Right cardiac atrium (tissue), 5 donors: ENCODE results near the gene DPM1. TPM values are rescaled to one million over a fixed set of nuclear protein-coding genes. Genes with fewer than 3 reads are reported as not detected.
A peak's percentile ranks its signal among the peaks of the same experiment; 100 is the strongest.

Source experiments
- ATAC-seq, 2 donors: fragments of 200-7000 bp; cut with Tn5 transposase; one replicate each; pipeline versions ENCODE4 v1.8.0 to v1.9.1; 2020; ENCODE audit warnings: moderate library complexity in 2 of 2, mild to moderate bottlenecking in 1 of 2
- DNase-seq, 3 donors: peaks; one replicate each; pipeline ENCODE4 v3.0.0-alpha.2; 2020
- H3K27ac ChIP-seq: one replicate; pipeline ENCODE4 v1.5.1; 2013; ENCODE audit warnings: mild to moderate bottlenecking, low read length, control low read depth, moderate library complexity
- H3K27me3 ChIP-seq: one replicate; pipeline ENCODE4 v1.6.1; 2013; ENCODE audit not compliant: control insufficient read depth, insufficient read depth
- H3K4me1 ChIP-seq: one replicate; pipeline ENCODE4 v1.6.1; 2013; ENCODE audit warnings: low read length; ENCODE audit not compliant: control insufficient read depth, insufficient read depth
- H3K4me3 ChIP-seq: one replicate; pipeline ENCODE4 v1.5.1; 2013; ENCODE audit warnings: low read length, control low read depth
- H3K9me3 ChIP-seq: one replicate; pipeline ENCODE4 v1.6.1; 2013; ENCODE audit warnings: low read length; ENCODE audit not compliant: control insufficient read depth
- WGBS: extraction: QIAGEN DNeasy Blood & Tissue Kit; methylation state at CpG from one replicate; pipeline ENCODE4 v1.1.7; 2013; 5-methylcytosine and 5-hydroxymethylcytosine counted together
- intact Hi-C, 4 donors: fragments of 100-400 bp; cut with DNase I; formaldehyde crosslinking; loops; one replicate each; pipeline versions ENCODE4 v1.11.0 to v1.14.0; 2022 to 2023
- polyA plus RNA-seq: library from polyadenylated mRNA; stranded (reverse); fragments of 200-250 nt; gene quantifications from one replicate; pipeline ENCODE4 v1.2.3, GENCODE V29; 2013
- total RNA-seq, 4 donors: library from RNA; stranded (reverse); fragmentation: NEBNext Ultra II Directional; extraction: Animal tissue kit (Norgen Biotek cat#: 25700); gene quantifications; one replicate each; pipeline ENCODE4 v1.2.1, GENCODE V29; 2021
- donor health status: healthy with polysubstance abuse.
- donor health status: DM: no; HTN: yes; CAD: no.
- donor health status: DM: no; HTN: no; CAD: no.
- donor health status: DM: no; HTN: yes; CAD: no; lungs with severe emphysema.
- donor health status: DM: yes; HTN: yes; CAD: no.

Gene DPM1
- total and polyA plus RNA-seq, 5 donors: 36.1 to 61.2 (median 41.0) TPM

DNA sequence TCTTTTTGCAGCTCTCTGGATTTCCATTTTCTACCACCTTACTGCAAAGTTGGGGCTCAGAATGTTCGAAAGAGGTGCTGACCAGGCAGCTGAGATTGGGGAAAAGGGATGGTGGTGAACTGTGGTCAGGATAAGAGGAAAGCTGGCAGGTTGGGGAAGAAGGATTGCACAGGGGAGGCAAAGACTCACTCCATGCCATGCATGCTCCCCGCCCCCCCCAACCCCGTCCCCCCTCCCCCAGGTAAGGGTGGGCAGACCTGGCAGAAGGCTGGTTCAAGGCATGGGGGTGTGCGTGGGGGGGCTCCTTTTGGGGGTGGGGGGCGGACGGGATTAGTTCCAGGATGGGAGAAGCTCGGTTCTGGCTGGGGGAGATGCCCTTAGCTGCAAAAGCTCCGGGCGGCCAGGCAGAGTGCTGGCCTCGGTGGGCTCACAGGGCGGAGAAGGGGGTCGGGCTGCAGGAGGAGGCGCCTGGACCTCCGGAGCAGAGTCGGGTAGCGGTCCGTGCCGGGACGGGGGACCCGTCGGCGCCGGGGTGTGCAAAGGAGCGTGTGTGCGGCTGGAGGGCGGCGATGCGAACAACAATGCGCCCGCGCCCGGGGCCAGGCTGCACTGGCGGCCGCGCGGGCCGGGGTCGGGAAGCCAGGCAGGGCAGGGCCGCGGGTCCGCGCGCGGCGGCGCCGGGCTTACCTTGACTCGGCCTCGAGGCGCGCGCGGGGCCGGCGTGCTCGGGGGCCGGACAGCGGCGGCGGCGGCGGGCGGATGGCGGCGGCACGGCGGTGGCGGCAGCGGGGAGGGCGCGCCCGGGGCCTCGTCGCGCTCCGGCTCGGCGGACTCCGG, 28.0 kb downstream of the DPM1 start:
- peak overlapping the region; percentile 99 for H3K4me3 ChIP-seq
- DNase-seq: peak; percentile 31 to 77 (median 74)
- peaks cover 7% of the 10 kb centered on the region for H3K4me1 ChIP-seq
- H3K9me3 ChIP-seq: no peaks in the 10 kb centered on the region
- H3K27me3 ChIP-seq: no peaks in the 10 kb centered on the region
- ATAC-seq: peak; percentile 4 to 15
- under 1% methylated on average over 79 of the region's 79 CpGs for WGBS
- peak overlapping the region; percentile 99 for H3K27ac ChIP-seq
- intact Hi-C loops: loop anchor here in 1 of 4 donors (5.0 kb wide), 1 partner anchor 138 kb away; no protein-coding TSS in a partner anchor

DNA sequence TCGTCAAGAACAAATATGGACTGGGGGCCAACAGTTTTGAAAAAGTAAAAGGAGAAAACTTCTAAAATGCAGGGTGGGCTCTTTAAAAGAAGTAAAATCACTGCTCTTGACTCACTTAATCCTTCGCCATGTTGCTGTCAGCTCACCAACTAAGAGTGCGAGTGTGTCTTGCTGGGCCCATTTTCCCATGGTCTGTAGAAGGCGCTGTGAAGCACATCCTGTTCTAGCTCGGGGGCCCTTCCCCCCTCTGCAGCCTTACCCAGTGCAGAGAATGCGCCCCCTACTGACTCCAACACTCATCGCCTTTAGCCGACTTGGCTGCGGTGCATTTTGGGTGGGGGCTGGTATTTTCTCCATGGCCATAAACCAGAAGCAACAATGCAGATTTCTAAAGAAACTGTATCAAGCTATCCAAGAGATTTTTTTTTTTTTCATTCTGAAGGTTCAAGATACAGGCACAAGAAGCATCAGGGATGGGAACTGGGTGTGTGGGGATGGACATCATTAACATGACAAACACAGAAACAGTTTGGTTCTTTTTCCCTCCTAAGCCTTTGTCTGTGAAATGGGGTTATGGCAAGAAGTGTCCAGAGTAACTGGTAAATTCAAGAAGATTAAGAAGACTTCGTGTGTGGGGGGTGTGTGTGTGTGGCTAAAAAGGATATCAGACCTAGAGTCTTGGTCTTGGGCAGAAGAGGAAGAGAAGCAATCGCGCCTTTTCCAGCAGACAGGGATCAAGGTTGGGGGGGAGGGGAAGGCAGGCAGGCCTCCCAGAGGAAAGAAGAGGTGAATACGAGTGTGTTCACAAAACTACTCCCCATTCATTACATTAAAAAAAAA, 28.8 kb downstream of the DPM1 start:
- Histone ChIP-seq H3K4me1 (peaks cover 7% of the 10 kb centered on the region), H3K4me3 (peak overlapping the region; percentile 99), H3K9me3 (no peaks in the 10 kb centered on the region), H3K27me3 (no peaks in the 10 kb centered on the region), H3K27ac (peak overlapping the region; percentile 72)
- ATAC-seq (peak; percentile 57 to 71), DNase-seq (peak; percentile 88 to 93 (median 90))
- WGBS: 11% methylated on average over 13 of the region's 13 CpGs
- intact Hi-C loops: loop anchor here in 3 of 4 donors (5.0 to 10.0 kb wide), 3 partner anchors 115 to 137 kb away; partner anchors contain the start of gene BCAS4 (in 1 of the 3)

DNA sequence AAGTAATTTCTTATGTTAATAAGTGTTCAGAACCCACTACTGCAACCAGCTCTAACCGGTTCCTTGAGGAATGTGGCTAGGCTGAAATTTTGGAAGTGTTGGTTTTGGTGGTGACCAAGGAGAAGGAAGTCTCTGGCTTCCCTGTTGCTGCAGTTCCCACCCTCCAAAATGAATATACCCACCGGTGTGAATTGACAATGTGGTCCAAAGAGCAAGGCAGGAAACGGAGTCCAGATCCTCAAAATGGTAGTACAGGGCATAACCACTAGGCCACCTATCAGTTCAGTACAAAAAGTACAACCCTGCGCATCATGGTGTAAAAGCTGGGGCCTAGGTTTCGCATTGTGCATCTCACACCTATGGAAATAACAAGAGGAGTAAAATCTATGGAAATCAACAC, 29.9 kb downstream of the DPM1 start:
- DNase-seq (no peak), ATAC-seq (no peak)
- Histone ChIP-seq H3K4me1 (peaks cover 9% of the 10 kb centered on the region), H3K9me3 (no peaks in the 10 kb centered on the region), H3K4me3 (no peak overlapping the region), H3K27ac (no peak overlapping the region), H3K27me3 (no peaks in the 10 kb centered on the region)
- intact Hi-C loops: loop anchor here in 2 of 4 donors (10.0 kb wide), 2 partner anchors 114 to 134 kb away; partner anchors contain the start of gene BCAS4 (in 1 of the 2)
- WGBS: 66% methylated on average over 5 of the region's 5 CpGs

DNA sequence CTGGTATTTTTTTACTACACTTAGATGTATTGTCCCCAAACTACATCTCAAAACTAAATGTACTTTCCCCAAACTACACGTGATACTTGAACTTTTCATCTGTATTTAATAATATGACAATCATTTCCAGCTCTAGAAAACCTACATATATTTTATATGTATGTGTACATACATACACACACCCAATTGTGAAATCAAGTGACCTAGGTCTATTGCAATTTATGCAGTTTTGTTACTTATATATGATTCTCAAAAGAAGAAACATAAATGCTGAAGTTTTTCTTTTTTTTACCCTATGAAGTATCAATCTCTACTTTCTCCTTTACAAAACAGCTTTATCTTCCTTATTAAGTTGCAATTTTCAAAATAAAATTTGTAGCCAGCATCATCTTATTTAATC, 31.8 kb downstream of the DPM1 start:
- Histone ChIP-seq H3K27ac (no peak overlapping the region), H3K4me3 (no peak overlapping the region), H3K9me3 (no peaks in the 10 kb centered on the region), H3K27me3 (no peaks in the 10 kb centered on the region), H3K4me1 (peaks cover 9% of the 10 kb centered on the region)
- ATAC-seq: no peak
- WGBS: 29% methylated on average over 1 of the region's 1 CpG
- DNase-seq: no peak
- intact Hi-C loops: loop anchor here in 2 of 4 donors (10.0 kb wide), 2 partner anchors 112 to 132 kb away; partner anchors contain the start of gene BCAS4 (in 1 of the 2)

DNA sequence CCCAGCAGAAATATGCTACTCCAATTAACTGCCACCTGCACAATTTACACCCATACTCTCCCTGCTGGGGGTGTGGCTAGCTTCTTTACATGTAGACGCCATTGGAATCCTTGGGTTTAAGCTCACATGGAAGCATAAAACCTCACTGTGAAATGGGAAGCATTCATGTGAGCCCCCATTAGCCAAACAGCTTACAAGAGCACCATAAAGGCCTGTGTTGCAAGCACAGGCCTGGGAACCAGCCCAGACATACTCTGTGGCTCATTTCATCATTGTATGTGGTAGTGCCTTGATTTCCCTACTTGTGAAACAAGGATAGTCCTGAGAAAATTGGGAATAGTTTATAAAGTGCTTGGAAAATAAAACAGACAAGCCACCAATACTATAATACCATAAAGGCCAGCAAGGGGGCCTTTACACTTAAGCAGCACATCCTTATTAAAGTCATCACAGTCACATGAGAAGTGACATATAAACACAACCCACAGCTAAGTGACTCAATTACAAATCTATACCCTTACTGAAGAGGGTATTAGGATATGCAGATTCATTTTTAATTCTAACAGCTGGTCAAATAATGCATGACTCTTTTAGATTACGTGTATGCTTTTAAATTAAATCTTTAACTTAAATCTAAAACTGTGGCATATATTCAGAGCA, 33.9 kb downstream of the DPM1 start:
- Histone ChIP-seq H3K27ac (no peak overlapping the region), H3K9me3 (no peaks in the 10 kb centered on the region), H3K4me3 (no peak overlapping the region), H3K27me3 (no peaks in the 10 kb centered on the region), H3K4me1 (peaks cover 9% of the 10 kb centered on the region)
- 57% methylated on average over 2 of the region's 2 CpGs for WGBS
- no peak for DNase-seq
- intact Hi-C loops: loop anchor here in 3 of 4 donors (5.0 to 10.0 kb wide), 3 partner anchors 110 to 132 kb away; partner anchors contain the start of gene BCAS4 (in 1 of the 3)
- ATAC-seq: no peak

DNA sequence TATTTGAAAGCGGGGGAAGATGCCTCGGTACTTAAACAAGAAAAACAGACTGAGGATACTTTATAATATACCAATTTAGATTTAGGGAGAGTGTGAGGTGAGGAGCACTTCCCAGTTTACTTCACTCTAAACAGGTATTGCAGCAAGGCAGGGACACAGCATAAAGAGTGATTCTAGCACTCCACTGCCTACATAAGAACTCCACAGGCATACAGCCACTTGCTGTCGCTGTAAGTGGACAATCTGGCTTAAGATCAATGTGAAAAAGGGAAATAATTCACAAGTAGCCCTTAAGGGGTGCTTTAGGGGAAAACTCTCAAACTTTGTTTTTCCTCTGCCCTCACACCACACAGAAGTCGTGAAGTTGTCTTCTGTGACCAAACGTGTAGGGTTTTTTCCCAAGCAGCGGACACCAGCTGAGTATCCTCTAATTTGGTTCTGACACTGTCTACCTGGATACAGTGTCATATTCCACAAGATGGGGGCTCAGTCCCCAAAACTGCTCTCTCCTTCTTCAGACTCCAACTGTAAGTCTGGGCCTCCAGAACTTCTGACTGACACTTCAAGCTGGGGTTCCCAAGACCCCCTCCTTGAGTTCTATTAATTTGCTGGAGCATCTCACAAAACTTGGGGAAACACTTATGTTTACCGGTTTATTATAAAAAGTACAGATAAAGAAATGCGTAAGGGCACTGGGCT, 36.4 kb downstream of the DPM1 start:
- Histone ChIP-seq H3K4me1 (peaks cover 6% of the 10 kb centered on the region), H3K4me3 (no peak overlapping the region), H3K9me3 (no peaks in the 10 kb centered on the region), H3K27ac (no peak overlapping the region), H3K27me3 (no peaks in the 10 kb centered on the region)
- DNase-seq (no peak), ATAC-seq (no peak)
- intact Hi-C loops: loop anchor here in 3 of 4 donors (5.0 to 10.0 kb wide), 3 partner anchors 107 to 130 kb away; partner anchors contain the start of gene BCAS4 (in 1 of the 3)
- 75% methylated on average over 8 of the region's 8 CpGs for WGBS

DNA sequence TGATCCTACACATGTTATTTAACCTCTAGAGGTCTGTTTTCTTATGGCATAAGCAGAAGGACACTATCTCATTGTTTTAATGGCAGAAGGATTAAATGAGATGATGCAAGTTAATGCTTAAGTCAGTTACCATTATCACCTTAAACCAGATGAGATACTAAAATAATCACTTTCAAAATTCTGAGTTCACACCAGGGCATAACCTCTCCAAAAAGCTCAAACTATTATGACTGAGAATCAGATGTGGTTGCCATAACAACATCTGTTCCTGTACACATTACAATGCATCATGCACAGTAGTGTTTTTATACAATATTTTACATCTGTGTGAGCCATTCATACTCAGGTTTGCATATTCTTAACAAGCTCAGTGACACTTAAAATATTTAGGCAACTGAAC, 37.3 kb downstream of the DPM1 start:
- no peaks in the 10 kb centered on the region for H3K9me3 ChIP-seq
- intact Hi-C loops: loop anchor here in 3 of 4 donors (5.0 to 10.0 kb wide), 3 partner anchors 106 to 129 kb away; partner anchors contain the start of gene BCAS4 (in 1 of the 3)
- DNase-seq (no peak), ATAC-seq (no peak)
- no peaks in the 10 kb centered on the region for H3K27me3 ChIP-seq
- no peak overlapping the region for H3K27ac ChIP-seq
- no peak overlapping the region for H3K4me3 ChIP-seq
- H3K4me1 ChIP-seq: peaks cover 8% of the 10 kb centered on the region

DNA sequence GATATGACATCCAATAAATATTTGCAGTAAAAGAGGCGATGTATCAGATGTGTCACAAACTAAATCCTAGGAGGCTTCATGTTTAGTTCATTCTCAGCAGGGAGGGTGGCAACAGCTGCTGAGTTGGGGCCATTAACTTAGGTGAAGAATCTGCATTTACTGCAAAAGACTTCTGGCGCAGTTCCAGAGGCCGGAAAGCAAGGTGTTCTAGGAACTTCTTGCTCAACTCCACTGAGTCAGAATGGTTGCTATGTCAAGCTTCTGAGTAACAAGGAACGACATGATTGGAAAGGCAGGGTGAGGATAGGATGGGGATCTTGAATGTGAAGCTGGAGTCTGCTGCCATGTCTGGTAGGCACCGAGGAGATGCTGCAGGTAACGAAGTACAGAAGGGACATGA, 38.8 kb downstream of the DPM1 start:
- H3K4me3 ChIP-seq: no peak overlapping the region
- intact Hi-C loops: no loop called here
- H3K27ac ChIP-seq: no peak overlapping the region
- ATAC-seq: no peak
- H3K9me3 ChIP-seq: no peaks in the 10 kb centered on the region
- DNase-seq: peak in 2 of 3 donors; percentile 35 to 45
- no peaks in the 10 kb centered on the region for H3K27me3 ChIP-seq
- H3K4me1 ChIP-seq: peaks cover 9% of the 10 kb centered on the region
- 70% methylated on average over 6 of the region's 6 CpGs for WGBS

DNA sequence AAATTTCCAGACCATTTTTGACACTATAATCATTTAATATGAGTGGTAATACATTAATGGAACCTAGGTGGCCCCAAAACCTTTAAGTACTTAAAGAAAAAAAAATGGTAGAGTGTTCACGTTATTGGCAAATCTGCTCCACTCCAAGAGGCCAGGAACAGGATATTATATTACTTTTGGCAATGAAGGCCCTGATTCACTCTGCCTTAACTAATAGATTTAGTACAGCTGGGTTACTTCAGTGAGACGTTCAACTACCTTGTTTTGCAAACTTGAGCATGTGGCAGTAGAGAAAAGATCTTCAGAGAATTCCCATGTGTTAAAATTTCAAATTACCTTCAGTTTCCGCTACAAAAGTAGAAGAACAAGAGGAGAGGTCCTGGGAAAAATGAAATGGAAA, 39.9 kb downstream of the DPM1 start:
- no peak overlapping the region for H3K27ac ChIP-seq
- DNase-seq (no peak), ATAC-seq (no peak)
- no peaks in the 10 kb centered on the region for H3K27me3 ChIP-seq
- H3K4me3 ChIP-seq: no peak overlapping the region
- peaks cover 14% of the 10 kb centered on the region for H3K4me1 ChIP-seq
- H3K9me3 ChIP-seq: no peaks in the 10 kb centered on the region
- WGBS: 46% methylated on average over 3 of the region's 3 CpGs
- intact Hi-C loops: no loop called here

DNA sequence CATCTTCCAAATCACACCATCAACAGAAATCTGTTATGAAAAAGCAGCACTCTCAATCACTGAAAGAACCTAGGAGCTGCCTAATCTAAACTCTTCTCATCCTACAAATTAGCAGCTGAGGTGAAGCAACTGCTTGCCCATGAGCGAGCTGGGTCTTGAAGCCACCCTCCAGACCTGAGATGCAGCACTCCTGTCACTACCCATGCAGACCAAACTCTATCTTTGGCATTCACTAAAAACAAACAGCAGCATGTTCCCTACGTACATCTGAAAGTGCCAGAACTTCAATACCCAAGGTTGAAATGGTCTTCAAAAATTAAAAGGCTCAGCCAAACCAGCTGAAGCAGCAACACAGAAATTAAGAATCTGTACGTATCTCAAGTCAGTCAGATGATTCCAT, 41.4 kb downstream of the DPM1 start:
- DNase-seq (no peak), ATAC-seq (no peak)
- no peaks in the 10 kb centered on the region for H3K9me3 ChIP-seq
- no peak overlapping the region for H3K27ac ChIP-seq
- WGBS: 69% methylated on average over 3 of the region's 3 CpGs
- no peak overlapping the region for H3K4me3 ChIP-seq
- no peaks in the 10 kb centered on the region for H3K27me3 ChIP-seq
- H3K4me1 ChIP-seq: peaks cover 10% of the 10 kb centered on the region
- intact Hi-C loops: no loop called here
